ENCODE data around the gene C19orf53. TPM values are rescaled to one million over a fixed set of nuclear protein-coding genes. Genes with fewer than 3 reads are reported as not detected.

Gene C19orf53
- total RNA-seq, 1 donor from 2014 or later = 20.8 TPM

GRCh38 chr19:13823256-13823655, 49.0 kb downstream of the C19orf53 start:
- DNase-seq (ENCODE audit: low spot score in 2 of 2) = no peak
- FAIRE-seq = no peak

GRCh38 chr19:13823901-13824300, 49.6 kb downstream of the C19orf53 start:
- no peak for DNase-seq (ENCODE audit: low spot score in 2 of 2)
- FAIRE-seq = no peak

GRCh38 chr19:13824703-13825102, 50.4 kb downstream of the C19orf53 start:
- no peak for DNase-seq (ENCODE audit: low spot score in 2 of 2)
- FAIRE-seq = no peak

GRCh38 chr19:13825489-13826441, 51.5 kb downstream of the C19orf53 start:
- DNase-seq (ENCODE audit: low spot score in 2 of 2) (no peak), FAIRE-seq (no peak)

GRCh38 chr19:13826652-13827235, 52.5 kb downstream of the C19orf53 start:
- DNase-seq (ENCODE audit: low spot score in 2 of 2) (no peak), FAIRE-seq (no peak)

GRCh38 chr19:13827656-13828055, 53.4 kb downstream of the C19orf53 start:
- DNase-seq (ENCODE audit: low spot score in 2 of 2) = no peak
- no peak for FAIRE-seq

Small RNA genes lying within 50 kb of the gene (small RNA-seq; reads per million reads assigned to genes)
- not detected for gene RN7SL619P

Other genes with a start within 250 kb of the C19orf53 start
- gene MRI1, start 9.9 kb upstream of the C19orf53 start, total RNA-seq = 15.9 TPM
- 6.9 TPM for gene ZSWIM4, start 21.0 kb downstream of the C19orf53 start, total RNA-seq
- gene NANOS3, start 102.7 kb downstream of the C19orf53 start, total RNA-seq = 3.7 TPM
- gene BRME1, start 131.7 kb downstream of the C19orf53 start, total RNA-seq = 13.0 TPM
- gene CC2D1A, start 131.7 kb downstream of the C19orf53 start, total RNA-seq = 10.2 TPM
- 0.41 TPM for gene PODNL1, start 164.0 kb downstream of the C19orf53 start, total RNA-seq
- 13.0 TPM for gene DCAF15, start 178.1 kb downstream of the C19orf53 start, total RNA-seq
- gene RFX1, start 231.9 kb downstream of the C19orf53 start, total RNA-seq = 1.2 TPM